Hepatocyte (in vitro differentiated cells): ENCODE data around the gene C2orf92.

Experiments used
- EZH2 ChIP-seq: fragments of 200-600 bp; sonication (generic); IDR thresholded peaks from 2 replicates; pipeline ENCODE4 v1.6.1; 2016; ENCODE audit warnings: antibody characterized with exemption, mild to moderate bottlenecking, borderline replicate concordance
- EZH2phosphoT487 ChIP-seq: fragments of 200-600 bp; sonication (generic); IDR thresholded peaks from one replicate; pipeline ENCODE4 v1.6.1; 2018; ENCODE audit warnings: antibody characterized with exemption, mild to moderate bottlenecking, low read depth, moderate library complexity; ENCODE audit not compliant: unreplicated experiment, severe bottlenecking
- TF ChIP-seq, protein P1 (sequence below): fragments of 200-600 bp; sonication (generic); IDR thresholded peaks from 2 replicates; pipeline ENCODE4 v1.5.1; 2016; ENCODE audit warnings: antibody characterized with exemption, mild to moderate bottlenecking; ENCODE audit not compliant: poor library complexity

DNA sequence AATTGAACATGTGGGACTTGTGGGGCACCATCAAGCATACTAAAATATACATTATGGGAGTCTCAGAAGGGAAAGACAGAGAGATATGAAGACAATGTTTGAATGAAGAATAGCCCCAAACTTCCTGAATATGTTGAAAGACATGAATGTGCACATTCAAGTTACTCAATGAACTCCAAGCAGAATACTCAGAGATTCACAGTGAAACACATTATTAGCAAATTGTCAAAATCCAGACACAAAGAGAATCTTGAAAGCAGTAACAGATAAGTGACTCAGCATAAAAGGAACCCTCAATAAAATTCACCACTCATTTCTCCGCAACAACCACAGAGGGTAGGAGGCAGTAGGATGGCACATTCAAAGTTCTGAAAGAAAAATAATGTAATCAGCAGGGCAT, 8.8 kb downstream of the C2orf92 start:
- TF ChIP-seq, protein P1, sequence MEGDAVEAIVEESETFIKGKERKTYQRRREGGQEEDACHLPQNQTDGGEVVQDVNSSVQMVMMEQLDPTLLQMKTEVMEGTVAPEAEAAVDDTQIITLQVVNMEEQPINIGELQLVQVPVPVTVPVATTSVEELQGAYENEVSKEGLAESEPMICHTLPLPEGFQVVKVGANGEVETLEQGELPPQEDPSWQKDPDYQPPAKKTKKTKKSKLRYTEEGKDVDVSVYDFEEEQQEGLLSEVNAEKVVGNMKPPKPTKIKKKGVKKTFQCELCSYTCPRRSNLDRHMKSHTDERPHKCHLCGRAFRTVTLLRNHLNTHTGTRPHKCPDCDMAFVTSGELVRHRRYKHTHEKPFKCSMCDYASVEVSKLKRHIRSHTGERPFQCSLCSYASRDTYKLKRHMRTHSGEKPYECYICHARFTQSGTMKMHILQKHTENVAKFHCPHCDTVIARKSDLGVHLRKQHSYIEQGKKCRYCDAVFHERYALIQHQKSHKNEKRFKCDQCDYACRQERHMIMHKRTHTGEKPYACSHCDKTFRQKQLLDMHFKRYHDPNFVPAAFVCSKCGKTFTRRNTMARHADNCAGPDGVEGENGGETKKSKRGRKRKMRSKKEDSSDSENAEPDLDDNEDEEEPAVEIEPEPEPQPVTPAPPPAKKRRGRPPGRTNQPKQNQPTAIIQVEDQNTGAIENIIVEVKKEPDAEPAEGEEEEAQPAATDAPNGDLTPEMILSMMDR, result no peak
- no peak for TF ChIP-seq EZH2
- TF ChIP-seq EZH2phosphoT487, result no peak
